Fibroblast of lung (primary cell): ENCODE results near the gene PIGZ. TPM values are rescaled to one million over a fixed set of nuclear protein-coding genes. Genes with fewer than 3 reads are reported as not detected.

Experiments used
- DNase-seq, 2 donors: peaks; one replicate each; pipeline versions ENCODE4 v3.0.0 to v3.0.0-alpha.2; 2010; ENCODE audit warnings: low read depth in 2 of 2
- H2AFZ ChIP-seq: 2 replicates; pipeline ENCODE4 v1.5.1; 2012; ENCODE audit warnings: low read length, control low read depth, inconsistent platforms
- H3K27ac ChIP-seq: 2 replicates; pipeline ENCODE4 v1.5.1; 2011; ENCODE audit warnings: low read length, control low read depth; ENCODE audit not compliant: insufficient read depth
- H3K27me3 ChIP-seq: 2 replicates; pipeline ENCODE4 v1.5.1; 2011; ENCODE audit warnings: mild to moderate bottlenecking, low read length; ENCODE audit not compliant: control insufficient read depth, insufficient read depth
- H3K36me3 ChIP-seq: 2 replicates; pipeline ENCODE4 v1.5.1; 2011; ENCODE audit warnings: low read length; ENCODE audit not compliant: control insufficient read depth, insufficient read depth
- H3K4me1 ChIP-seq: 2 replicates; pipeline ENCODE4 v1.5.1; 2011; ENCODE audit warnings: low read length; ENCODE audit not compliant: control insufficient read depth, insufficient read depth; ENCODE audit errors: extremely low read depth
- H3K4me2 ChIP-seq: 2 replicates; pipeline ENCODE4 v1.5.1; 2011; ENCODE audit warnings: low read length, control low read depth; ENCODE audit not compliant: insufficient read depth; ENCODE audit errors: extremely low read depth
- H3K4me3 ChIP-seq, 4 experiments: fragments of 200-600 bp in 1 of 4; sonication (generic) in 1 of 4; replicated peaks in 1 of 4; 2 replicates each; pipeline ENCODE4 v1.5.1; 2011 to 2016; ENCODE audit warnings: low read length in 4 of 4, low read depth in 3 of 4, mild to moderate bottlenecking in 3 of 4, control low read depth in 2 of 4, inconsistent platforms in 1 of 4, mixed read lengths in 1 of 4; ENCODE audit not compliant: insufficient read depth in 1 of 4; ENCODE audit errors: control extremely low read depth in 1 of 4
- H3K79me2 ChIP-seq: 2 replicates; pipeline ENCODE4 v1.5.1; 2012; ENCODE audit warnings: mild to moderate bottlenecking, low read length, inconsistent platforms; ENCODE audit not compliant: control insufficient read depth, insufficient read depth
- H3K9ac ChIP-seq: 2 replicates; pipeline ENCODE4 v1.5.1; 2011; ENCODE audit warnings: mild to moderate bottlenecking, low read length, control low read depth; ENCODE audit not compliant: insufficient read depth
- H3K9me3 ChIP-seq: 2 replicates; pipeline ENCODE4 v1.5.1; 2012; ENCODE audit warnings: low read depth, low read length; ENCODE audit not compliant: control insufficient read depth, insufficient read depth
- H4K20me1 ChIP-seq: 2 replicates; pipeline ENCODE4 v1.5.1; 2011; ENCODE audit warnings: low read length; ENCODE audit not compliant: control insufficient read depth, insufficient read depth; ENCODE audit errors: extremely low read depth
- CTCF ChIP-seq, 2 donors: IDR thresholded peaks in 1 of 2; conservative IDR thresholded peaks in 1 of 2; 1 replicate in 1 of 2; 2 replicates in 1 of 2; pipeline ENCODE4 v1.5.1; 2011 to 2012; ENCODE audit warnings: low read length in 2 of 2, control low read depth in 1 of 2, inconsistent platforms in 1 of 2, low read depth in 1 of 2, mild to moderate bottlenecking in 1 of 2
- EZH2 ChIP-seq: IDR thresholded peaks from 2 replicates; pipeline ENCODE4 v1.5.1; 2012; ENCODE audit warnings: low read length, control low read depth, mild to moderate bottlenecking; ENCODE audit errors: missing control alignments
- polyA plus RNA-seq, 2 donors: library from polyadenylated mRNA; depleted of rRNA in 1 of 2; stranded (reverse) in 1 of 2; unstranded in 1 of 2; fragments of >200 nt; gene quantifications; 2 replicates each; pipeline ENCODE4 v1.2.1, GENCODE V29; 2011 to 2012; ENCODE audit warnings: missing spikeins in 1 of 2
- total RNA-seq: library from RNA; depleted of rRNA; stranded (reverse); fragments of >200 nt; gene quantifications from 2 replicates; pipeline ENCODE4 v1.2.1, GENCODE V29; 2014

The PIGZ gene
- total and polyA plus RNA-seq, 2 donors (not counting 1 experiment from before 2014, with no cell fraction given): 0.66 to 2.0 TPM

- H3K4me2 ChIP-seq: no peak overlapping the region
- no peak for TF ChIP-seq CTCF (conservative IDR thresholded peaks at IDR 0.05 in 1 of 2, IDR thresholded peaks at IDR 0.05 in 1 of 2; ENCODE audit: low read depth in 1 of 2, low read length in 2 of 2)
- TF ChIP-seq EZH2: no peak
- no peak for DNase-seq
- no peak overlapping the region for H3K9ac ChIP-seq
- H3K9me3 ChIP-seq: no peaks in the 10 kb centered on the region
- H2AFZ ChIP-seq: no peak overlapping the region
- H3K4me3 ChIP-seq: no peak overlapping the region
- no peaks in the 10 kb centered on the region for H3K27me3 ChIP-seq
- H3K79me2 ChIP-seq: no peaks in the 10 kb centered on the region
- H4K20me1 ChIP-seq: no peaks in the 10 kb centered on the region
- no peaks in the 10 kb centered on the region for H3K4me1 ChIP-seq
- no peak overlapping the region for H3K27ac ChIP-seq
- no peaks in the 10 kb centered on the region for H3K36me3 ChIP-seq
Measured at GRCh38 chr3:196970547-196971093, 2.0 kb upstream of the PIGZ start.

GRCh38 chr3:196969660-196970546, 1.3 kb upstream of the PIGZ start:
- H3K27me3 ChIP-seq: no peaks in the 10 kb centered on the region
- H3K4me2 ChIP-seq: peak overlapping the region; percentile 73
- TF ChIP-seq EZH2 (no peak), CTCF (conservative IDR thresholded peaks at IDR 0.05 in 1 of 2, IDR thresholded peaks at IDR 0.05 in 1 of 2; ENCODE audit: low read depth in 1 of 2, low read length in 2 of 2) (peak; percentile 14 to 29)
- H3K79me2 ChIP-seq: no peaks in the 10 kb centered on the region
- H3K27ac ChIP-seq: no peak overlapping the region
- H3K4me1 ChIP-seq: no peaks in the 10 kb centered on the region
- H3K9me3 ChIP-seq: no peaks in the 10 kb centered on the region
- H3K4me3 ChIP-seq: peak overlapping the region in 2 of 4 experiments; percentile 56 to 69
- peak overlapping the region; percentile 37 for H3K9ac ChIP-seq
- H3K36me3 ChIP-seq: no peaks in the 10 kb centered on the region
- DNase-seq: peak; percentile 27 to 35
- H2AFZ ChIP-seq: peak overlapping the region; percentile 62
- H4K20me1 ChIP-seq: no peaks in the 10 kb centered on the region

GRCh38 chr3:196969134-196969659, 564 bp upstream of the PIGZ start:
- H4K20me1 ChIP-seq: no peaks in the 10 kb centered on the region
- H3K79me2 ChIP-seq: no peaks in the 10 kb centered on the region
- peak in 1 of 2 donors; percentile 6 for DNase-seq
- H3K27ac ChIP-seq: no peak overlapping the region
- peak overlapping the region; percentile 24 to 71 (median 62) for H3K4me3 ChIP-seq
- H3K36me3 ChIP-seq: no peaks in the 10 kb centered on the region
- no peaks in the 10 kb centered on the region for H3K9me3 ChIP-seq
- peak overlapping the region; percentile 62 for H2AFZ ChIP-seq
- peak overlapping the region; percentile 37 for H3K9ac ChIP-seq
- no peak for TF ChIP-seq CTCF (conservative IDR thresholded peaks at IDR 0.05 in 1 of 2, IDR thresholded peaks at IDR 0.05 in 1 of 2; ENCODE audit: low read depth in 1 of 2, low read length in 2 of 2)
- TF ChIP-seq EZH2: no peak
- H3K4me1 ChIP-seq: no peaks in the 10 kb centered on the region
- no peaks in the 10 kb centered on the region for H3K27me3 ChIP-seq
- peak overlapping the region; percentile 73 for H3K4me2 ChIP-seq
